Ishikawa (cell line): Measurements from ENCODE around the gene CYP3A7.

Source experiments
- CEBPB ChIP-seq: IDR thresholded peaks from 2 replicates; pipeline ENCODE4 v1.6.1; 2012
- CREB1 ChIP-seq: IDR thresholded peaks from 2 replicates; pipeline ENCODE4 v1.6.1; 2012; ENCODE audit warnings: low read depth
- EGR1 ChIP-seq: IDR thresholded peaks from 2 replicates; pipeline ENCODE4 v1.6.1; 2012
- EP300 ChIP-seq: IDR thresholded peaks from 2 replicates; pipeline ENCODE4 v1.6.1; 2012; ENCODE audit warnings: borderline replicate concordance
- FOXM1 ChIP-seq: IDR thresholded peaks from 2 replicates; pipeline ENCODE4 v1.6.1; 2012; ENCODE audit warnings: low read depth, borderline replicate concordance
- NFIC ChIP-seq: IDR thresholded peaks from 2 replicates; pipeline ENCODE4 v1.6.1; 2012
- RAD21 ChIP-seq: IDR thresholded peaks from 2 replicates; pipeline ENCODE4 v1.6.1; 2012; ENCODE audit warnings: low read depth
- REST ChIP-seq: IDR thresholded peaks from 2 replicates; pipeline ENCODE4 v1.6.1; 2012; ENCODE audit warnings: low read depth, mild to moderate bottlenecking
- TAF1 ChIP-seq: IDR thresholded peaks from 2 replicates; pipeline ENCODE4 v1.6.1; 2012; ENCODE audit warnings: low read depth, mild to moderate bottlenecking
- TCF12 ChIP-seq: IDR thresholded peaks from 2 replicates; pipeline ENCODE4 v1.6.1; 2012; ENCODE audit warnings: low read depth
- TEAD4 ChIP-seq: IDR thresholded peaks from 2 replicates; pipeline ENCODE4 v1.6.1; 2012
- YY1 ChIP-seq: IDR thresholded peaks from 2 replicates; pipeline ENCODE4 v1.6.1; 2012; ENCODE audit warnings: low read depth
- ZBTB7A ChIP-seq: IDR thresholded peaks from 2 replicates; pipeline ENCODE4 v1.6.1; 2012; ENCODE audit warnings: low read depth
- TF ChIP-seq, protein P1 (sequence below): IDR thresholded peaks from 2 replicates; pipeline ENCODE4 v1.6.1; 2012
- TF ChIP-seq, protein P2 (sequence below): IDR thresholded peaks from 2 replicates; pipeline ENCODE4 v1.6.1; 2012

The CYP3A7 gene

DNA sequence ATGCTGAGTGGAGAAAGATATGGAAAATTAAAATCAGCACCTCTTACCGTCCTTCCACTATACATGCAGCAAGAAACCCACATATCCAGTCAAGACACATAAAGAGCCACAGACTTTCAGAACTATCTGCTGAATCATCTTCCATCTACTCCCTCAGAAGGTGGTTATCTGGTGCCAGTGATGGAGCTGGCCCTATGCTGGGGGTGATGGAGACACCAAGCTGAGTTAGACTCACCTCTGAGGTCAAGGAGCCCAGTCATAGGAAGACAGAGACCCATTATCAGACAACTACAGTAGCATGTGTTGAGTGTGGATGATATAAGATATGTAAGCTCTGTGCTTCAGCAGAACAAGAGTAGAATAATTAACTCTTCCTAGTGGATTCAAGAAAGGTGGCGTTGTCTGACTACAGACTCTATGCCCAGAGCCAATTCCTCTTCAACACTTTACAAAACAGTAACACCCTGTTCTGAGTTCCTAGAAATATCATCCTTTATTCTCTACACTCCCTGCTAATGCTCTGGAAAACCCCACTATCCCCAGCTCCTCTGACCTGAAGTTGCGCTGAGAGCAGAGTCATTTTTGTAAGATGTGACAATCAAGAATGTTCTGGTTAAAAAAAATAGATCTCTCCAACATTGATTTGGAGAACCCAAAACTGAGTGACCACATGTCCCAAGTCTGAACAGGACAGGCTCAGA lies 69.5 kb downstream of the CYP3A7 start:
- TF ChIP-seq TAF1, result no peak
- no peak for TF ChIP-seq CEBPB
- TF ChIP-seq EP300, result no peak
- TF ChIP-seq, protein P1, sequence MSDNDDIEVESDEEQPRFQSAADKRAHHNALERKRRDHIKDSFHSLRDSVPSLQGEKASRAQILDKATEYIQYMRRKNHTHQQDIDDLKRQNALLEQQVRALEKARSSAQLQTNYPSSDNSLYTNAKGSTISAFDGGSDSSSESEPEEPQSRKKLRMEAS, result no peak
- TF ChIP-seq CREB1, result no peak
- TF ChIP-seq ZBTB7A, result no peak
- TF ChIP-seq, protein P2, sequence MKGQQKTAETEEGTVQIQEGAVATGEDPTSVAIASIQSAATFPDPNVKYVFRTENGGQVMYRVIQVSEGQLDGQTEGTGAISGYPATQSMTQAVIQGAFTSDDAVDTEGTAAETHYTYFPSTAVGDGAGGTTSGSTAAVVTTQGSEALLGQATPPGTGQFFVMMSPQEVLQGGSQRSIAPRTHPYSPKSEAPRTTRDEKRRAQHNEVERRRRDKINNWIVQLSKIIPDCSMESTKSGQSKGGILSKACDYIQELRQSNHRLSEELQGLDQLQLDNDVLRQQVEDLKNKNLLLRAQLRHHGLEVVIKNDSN, result no peak
- no peak for TF ChIP-seq YY1
- no peak for TF ChIP-seq REST
- no peak for TF ChIP-seq TEAD4
- no peak for TF ChIP-seq FOXM1
- TF ChIP-seq NFIC, result no peak
- TF ChIP-seq RAD21, result no peak
- no peak for TF ChIP-seq TCF12
- TF ChIP-seq EGR1, result no peak
